Right atrium auricular region (tissue), 2 donors: ENCODE measurements around the gene PNLIPRP1. TPM values are rescaled to one million over a fixed set of nuclear protein-coding genes. Genes with fewer than 3 reads are reported as not detected.

ENCODE experiments used
- DNase-seq: peaks from one replicate; pipeline ENCODE4 v3.0.0-alpha.2; 2019; ENCODE audit warnings: low spot score
- H3K27ac ChIP-seq, 2 donors: fragments of 200-600 bp; sonication (generic); 1 replicate in 1 of 2; 2 replicates in 1 of 2; pipeline ENCODE4 v1.5.1; 2016 to 2019
- H3K27me3 ChIP-seq, 2 donors: fragments of 200-600 bp; sonication (generic); one replicate each; pipeline versions ENCODE4 v1.5.1 to v1.6.0; 2017 to 2019
- H3K36me3 ChIP-seq: fragments of 200-600 bp; sonication (generic); one replicate; pipeline ENCODE4 v1.5.1; 2016
- H3K4me1 ChIP-seq, 2 donors: fragments of 200-600 bp; sonication (generic); one replicate each; pipeline versions ENCODE4 v1.5.1 to v1.6.0; 2017 to 2019
- H3K4me3 ChIP-seq, 2 donors: fragments of 200-600 bp; sonication (generic); 1 replicate in 1 of 2; 2 replicates in 1 of 2; pipeline ENCODE4 v1.5.1; 2017 to 2019; ENCODE audit warnings: mild to moderate bottlenecking in 1 of 2, moderate library complexity in 1 of 2
- H3K9me3 ChIP-seq, 2 donors: fragments of 200-600 bp; sonication (generic); one replicate each; pipeline ENCODE4 v1.5.1; 2019
- total RNA-seq, 2 donors: library from RNA; depleted of rRNA; stranded (reverse); fragments of >200 nt; gene quantifications; one replicate each; pipeline ENCODE4 v1.1.0, GENCODE V29; 2016
- TF ChIP-seq, protein P1 (sequence below), 2 donors: fragments of 200-600 bp; sonication (generic); IDR thresholded peaks; one replicate each; pipeline ENCODE4 v1.5.1; 2019; ENCODE audit warnings: antibody characterized with exemption in 2 of 2

The PNLIPRP1 gene
- total RNA-seq, 2 donors from 2014 or later, result not detected

DNA sequence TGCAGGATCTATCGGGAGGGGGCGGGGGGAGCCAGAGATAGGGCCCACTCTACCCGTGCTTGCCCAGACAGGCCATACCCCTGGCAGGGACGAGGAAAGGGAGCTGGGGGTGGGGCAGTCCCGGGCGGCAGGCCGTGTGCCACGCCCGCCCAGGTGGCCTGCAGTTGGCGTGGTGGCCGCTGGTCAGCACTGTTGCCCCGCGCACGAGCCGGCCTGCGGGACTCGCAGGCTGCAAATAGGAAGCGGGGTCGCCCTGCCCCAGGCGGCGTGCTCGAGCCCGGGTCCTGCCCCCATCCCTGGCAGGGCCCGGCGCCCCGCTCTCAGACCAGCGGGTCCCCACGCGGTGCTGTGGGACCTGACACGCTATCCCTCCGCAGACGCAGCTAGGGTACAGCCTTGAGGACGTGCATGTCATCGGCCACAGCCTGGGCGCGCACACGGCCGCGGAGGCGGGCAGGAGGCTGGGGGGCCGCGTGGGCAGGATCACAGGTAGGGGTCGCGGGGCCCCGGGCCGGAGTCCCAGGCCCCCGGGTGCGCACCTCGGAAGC is 36.7 kb downstream of the PNLIPRP1 start:
- Histone ChIP-seq H3K36me3 (no peaks in the 10 kb centered on the region), H3K9me3 (no peaks in the 10 kb centered on the region), H3K4me1 (no peaks in the 10 kb centered on the region), H3K4me3 (peak overlapping the region in 1 of 2 donors; percentile 29), H3K27ac (no peak overlapping the region), H3K27me3 (no peaks in the 10 kb centered on the region)
- TF ChIP-seq, protein P1, sequence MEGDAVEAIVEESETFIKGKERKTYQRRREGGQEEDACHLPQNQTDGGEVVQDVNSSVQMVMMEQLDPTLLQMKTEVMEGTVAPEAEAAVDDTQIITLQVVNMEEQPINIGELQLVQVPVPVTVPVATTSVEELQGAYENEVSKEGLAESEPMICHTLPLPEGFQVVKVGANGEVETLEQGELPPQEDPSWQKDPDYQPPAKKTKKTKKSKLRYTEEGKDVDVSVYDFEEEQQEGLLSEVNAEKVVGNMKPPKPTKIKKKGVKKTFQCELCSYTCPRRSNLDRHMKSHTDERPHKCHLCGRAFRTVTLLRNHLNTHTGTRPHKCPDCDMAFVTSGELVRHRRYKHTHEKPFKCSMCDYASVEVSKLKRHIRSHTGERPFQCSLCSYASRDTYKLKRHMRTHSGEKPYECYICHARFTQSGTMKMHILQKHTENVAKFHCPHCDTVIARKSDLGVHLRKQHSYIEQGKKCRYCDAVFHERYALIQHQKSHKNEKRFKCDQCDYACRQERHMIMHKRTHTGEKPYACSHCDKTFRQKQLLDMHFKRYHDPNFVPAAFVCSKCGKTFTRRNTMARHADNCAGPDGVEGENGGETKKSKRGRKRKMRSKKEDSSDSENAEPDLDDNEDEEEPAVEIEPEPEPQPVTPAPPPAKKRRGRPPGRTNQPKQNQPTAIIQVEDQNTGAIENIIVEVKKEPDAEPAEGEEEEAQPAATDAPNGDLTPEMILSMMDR (IDR thresholded peaks at IDR 0.05), result peak; percentile 16 to 59
- DNase-seq, result peak; percentile 47

DNA sequence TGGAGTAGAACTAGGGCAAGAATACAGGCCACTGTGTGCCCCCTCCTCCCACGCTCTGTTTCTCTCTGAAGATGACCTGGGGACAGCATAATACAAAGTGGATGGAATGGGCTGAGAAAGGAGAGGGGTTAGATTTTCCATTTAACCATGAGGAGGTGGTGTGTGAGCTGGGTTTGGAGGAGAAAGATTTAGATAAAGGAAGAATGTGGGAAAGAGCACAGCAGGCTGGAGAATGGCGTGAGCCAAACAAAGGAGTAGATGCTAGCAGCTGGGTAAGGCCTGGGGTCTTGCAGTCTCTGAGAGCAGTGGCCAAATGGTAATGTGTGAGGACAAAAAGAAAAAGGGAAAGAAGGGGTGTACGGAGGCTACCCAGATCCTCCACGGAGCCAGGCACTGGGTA is 38.6 kb downstream of the PNLIPRP1 start:
- Histone ChIP-seq H3K27ac (no peak overlapping the region), H3K27me3 (no peaks in the 10 kb centered on the region), H3K36me3 (no peaks in the 10 kb centered on the region), H3K9me3 (no peaks in the 10 kb centered on the region), H3K4me1 (no peaks in the 10 kb centered on the region), H3K4me3 (no peak overlapping the region)
- TF ChIP-seq, protein P1 (IDR thresholded peaks at IDR 0.05), result no peak
- no peak for DNase-seq

DNA sequence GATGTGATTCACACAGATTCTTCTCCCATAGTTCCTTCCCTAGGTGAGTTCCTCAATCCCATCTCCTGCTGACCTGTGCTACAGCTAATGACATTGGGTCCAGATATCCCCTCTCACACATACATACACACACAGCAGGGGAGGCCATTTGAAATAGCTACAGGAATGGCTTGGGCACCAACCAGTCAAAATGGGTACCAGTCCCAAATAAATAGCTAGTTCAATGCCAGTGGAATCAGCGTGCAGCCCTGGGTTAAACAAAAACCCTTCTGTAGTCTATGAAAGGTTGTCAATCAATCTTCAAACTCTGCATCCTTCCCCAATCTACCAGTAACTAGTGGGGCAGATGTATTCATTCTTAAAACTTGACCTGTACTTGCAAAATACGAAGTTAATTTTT is 39.3 kb downstream of the PNLIPRP1 start:
- DNase-seq, result no peak
- Histone ChIP-seq H3K4me1 (no peaks in the 10 kb centered on the region), H3K36me3 (no peaks in the 10 kb centered on the region), H3K27me3 (no peaks in the 10 kb centered on the region), H3K9me3 (no peaks in the 10 kb centered on the region), H3K4me3 (no peak overlapping the region), H3K27ac (no peak overlapping the region)
- TF ChIP-seq, protein P1 (IDR thresholded peaks at IDR 0.05), result no peak

DNA sequence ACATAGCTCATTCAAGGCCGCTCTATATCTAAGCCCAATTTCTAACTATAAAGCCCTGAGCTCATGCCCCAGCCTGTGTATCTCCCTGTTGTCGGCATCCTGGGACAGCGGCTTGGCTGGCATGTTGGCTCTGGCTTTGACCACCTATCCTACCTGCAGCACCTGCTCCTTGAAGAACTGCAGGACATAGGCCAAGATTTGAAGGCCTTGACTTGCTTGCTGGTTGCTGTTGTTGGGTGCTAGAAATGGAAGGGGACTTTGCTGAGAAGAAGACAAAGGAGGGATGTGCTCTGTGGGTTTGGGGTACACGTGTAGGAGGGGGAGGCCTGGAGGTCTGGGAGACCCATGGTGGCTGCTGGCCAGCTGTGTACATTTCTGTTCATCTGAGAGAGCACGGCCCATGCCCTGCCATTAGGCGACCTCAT is 41.1 kb downstream of the PNLIPRP1 start:
- H3K9me3 ChIP-seq, result no peaks in the 10 kb centered on the region
- no peak overlapping the region for H3K27ac ChIP-seq
- TF ChIP-seq, protein P1 (IDR thresholded peaks at IDR 0.05), result no peak
- peak; percentile 32 for DNase-seq
- no peaks in the 10 kb centered on the region for H3K27me3 ChIP-seq
- H3K4me1 ChIP-seq, result no peaks in the 10 kb centered on the region
- H3K4me3 ChIP-seq, result no peak overlapping the region
- H3K36me3 ChIP-seq, result no peaks in the 10 kb centered on the region

DNA sequence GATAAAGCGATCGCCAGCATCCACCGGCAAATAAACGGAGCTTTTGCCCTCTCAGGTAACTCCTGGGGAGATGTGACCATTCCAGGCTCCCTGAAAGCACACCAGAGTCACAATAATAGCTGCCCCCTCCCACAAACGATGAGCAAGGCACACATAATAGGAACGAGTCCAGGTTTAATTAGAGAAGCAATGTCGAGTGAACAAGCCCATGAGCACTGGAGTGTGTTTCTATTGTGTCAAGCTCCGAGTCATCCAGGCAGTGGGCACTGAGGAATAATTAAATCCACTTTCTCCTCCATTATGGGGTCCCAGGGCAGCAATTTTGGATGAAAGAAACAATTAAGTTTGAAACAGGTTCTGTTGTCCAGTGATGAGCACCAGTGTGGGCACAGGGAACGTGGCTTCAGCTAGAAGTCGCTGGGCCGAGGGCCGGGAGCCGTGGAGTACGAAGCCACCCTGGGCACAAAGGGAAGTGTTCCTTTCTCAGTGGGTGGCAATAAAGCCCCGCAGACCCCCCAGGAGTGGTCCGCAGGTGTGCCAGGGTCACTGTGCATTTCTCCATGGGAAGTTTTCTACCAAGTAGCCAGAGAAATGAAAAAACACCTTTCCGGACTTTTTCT is 41.9 kb downstream of the PNLIPRP1 start:
- Histone ChIP-seq H3K4me3 (no peak overlapping the region), H3K36me3 (no peaks in the 10 kb centered on the region), H3K4me1 (no peaks in the 10 kb centered on the region), H3K27me3 (no peaks in the 10 kb centered on the region), H3K27ac (no peak overlapping the region), H3K9me3 (no peaks in the 10 kb centered on the region)
- no peak for DNase-seq
- TF ChIP-seq, protein P1 (IDR thresholded peaks at IDR 0.05), result no peak

DNA sequence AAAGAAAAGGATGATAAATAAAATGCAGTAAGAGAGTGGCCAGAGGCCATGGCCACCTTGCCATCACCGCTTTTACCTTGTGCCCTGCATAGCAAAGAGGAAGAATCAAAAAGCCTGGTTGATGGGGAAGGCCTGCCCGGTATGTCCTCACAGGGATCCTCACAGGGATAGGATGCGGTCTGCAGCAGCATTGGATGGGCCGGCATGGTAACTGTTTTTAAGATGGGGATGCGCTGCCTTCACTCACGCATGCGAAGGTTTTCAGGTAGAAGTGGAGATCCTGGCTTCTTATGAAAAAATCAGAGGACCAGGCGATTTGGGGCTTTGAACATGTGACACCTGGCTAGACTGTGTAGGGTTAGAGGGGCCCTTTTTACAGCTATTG is 42.4 kb downstream of the PNLIPRP1 start:
- Histone ChIP-seq H3K4me1 (no peaks in the 10 kb centered on the region), H3K36me3 (no peaks in the 10 kb centered on the region), H3K27ac (no peak overlapping the region), H3K4me3 (no peak overlapping the region), H3K27me3 (no peaks in the 10 kb centered on the region), H3K9me3 (no peaks in the 10 kb centered on the region)
- TF ChIP-seq, protein P1 (IDR thresholded peaks at IDR 0.05), result no peak
- DNase-seq, result no peak
